Measurements from ENCODE around the gene KIF26A.
"Not testable (repeated sequence)": the region's sequence is repeated elsewhere in the genome, so short reads cannot be mapped to it uniquely, and the experiment has no call there.

KIF26A gene

DNA sequence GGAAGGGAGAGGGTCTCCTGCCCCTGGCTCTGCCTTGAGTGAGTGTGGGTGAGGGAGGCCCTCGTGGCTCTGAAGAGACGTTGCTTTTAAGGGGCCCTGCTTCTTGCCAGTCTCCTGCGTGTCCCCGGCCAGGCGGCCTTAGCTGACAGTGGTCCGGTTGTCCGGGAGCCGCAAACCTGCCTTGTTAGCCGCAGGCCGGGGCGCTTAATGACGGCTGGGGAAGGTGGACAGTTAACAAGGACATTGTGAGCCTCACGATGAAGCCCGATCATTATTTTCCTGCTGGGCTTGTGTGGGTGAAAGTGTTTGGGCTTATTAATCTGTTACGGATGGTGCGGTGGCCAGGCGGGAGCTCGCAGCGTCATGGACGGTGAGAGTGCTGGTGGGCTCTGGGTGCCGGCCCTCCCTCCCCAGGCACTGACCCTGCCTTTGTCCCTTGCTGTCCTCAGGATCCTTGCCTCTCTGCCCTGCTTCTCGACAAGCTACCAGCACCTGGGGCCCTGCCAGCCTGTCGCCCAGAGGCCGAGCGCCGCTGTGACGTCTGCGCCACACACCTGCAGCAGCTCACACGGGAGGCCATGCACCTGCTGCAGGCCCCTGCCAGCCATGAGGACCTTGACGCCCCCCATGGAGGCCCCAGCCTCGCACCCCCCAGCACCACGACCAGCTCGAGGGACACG lies 13.3 kb downstream of the KIF26A start:
- TF ChIP-seq GATA1 (IDR thresholded peaks at IDR 0.05; ENCODE audit: low read depth, low read length) (no peak), POLR2A (IDR thresholded peaks at IDR 0.05; ENCODE audit: low read length) (no peak)
- no peak for DNase-seq

DNA sequence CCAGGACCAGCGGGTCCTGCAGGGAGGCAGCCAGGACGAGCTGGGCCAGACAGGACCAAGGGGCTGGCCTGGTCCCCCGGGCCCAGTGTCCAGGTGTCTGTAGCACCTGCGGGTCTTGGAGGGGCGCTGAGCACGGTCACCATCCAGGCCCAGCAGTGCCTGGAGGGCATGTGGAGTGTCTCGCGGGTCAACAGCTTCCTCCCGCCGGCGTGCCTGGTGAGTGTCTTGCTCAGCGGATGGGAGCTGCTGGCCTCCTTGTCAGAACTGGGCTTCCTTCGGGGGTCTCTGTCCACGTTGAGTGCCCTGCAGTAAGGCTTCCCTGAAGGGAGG lies 13.8 kb downstream of the KIF26A start:
- DNase-seq, result no peak

DNA sequence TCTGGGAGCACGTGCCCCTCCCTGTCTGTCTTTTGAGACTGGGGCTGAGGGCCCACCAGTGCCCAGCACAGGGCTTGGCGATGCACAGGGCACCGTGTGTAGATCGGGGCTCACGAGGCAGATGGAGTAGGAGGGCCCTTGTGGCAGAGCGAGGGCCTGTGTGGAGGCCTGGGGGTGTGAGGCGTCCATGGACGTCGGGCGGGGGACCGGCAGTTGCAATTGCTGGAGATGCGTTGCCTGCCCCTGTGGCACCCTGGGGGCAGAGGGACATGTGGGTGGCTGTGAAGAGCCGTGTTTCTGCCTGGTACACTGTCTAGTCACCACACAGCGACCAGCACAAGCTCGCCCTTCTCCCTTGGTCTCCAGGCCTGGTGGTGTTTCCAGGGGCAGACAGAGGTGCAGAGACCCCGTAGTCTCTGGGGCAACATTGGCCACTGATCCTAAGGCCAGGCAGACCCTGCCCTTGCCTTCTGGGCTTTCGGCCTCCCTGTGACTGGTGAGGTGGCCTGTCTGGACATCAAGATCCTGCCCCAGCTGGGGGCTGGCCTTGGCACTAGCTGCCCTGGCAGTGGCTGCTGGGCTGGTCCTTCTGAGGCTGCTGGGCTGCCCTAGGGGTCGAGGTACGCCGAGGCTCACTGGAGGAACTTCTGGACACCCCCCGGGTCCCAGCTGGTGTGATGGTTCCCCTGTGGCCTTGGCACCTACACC lies 14.5 kb downstream of the KIF26A start:
- TF ChIP-seq POLR2A (IDR thresholded peaks at IDR 0.05; ENCODE audit: low read length), result no peak
- no peak for TF ChIP-seq GATA1 (IDR thresholded peaks at IDR 0.05; ENCODE audit: low read depth, low read length)
- DNase-seq, result no peak

More for the DNA sequence above, 13.8 kb downstream of the KIF26A start:
- TF ChIP-seq GATA1 (IDR thresholded peaks at IDR 0.05; ENCODE audit: low read depth, low read length), result no peak
- no peak for TF ChIP-seq POLR2A (IDR thresholded peaks at IDR 0.05; ENCODE audit: low read length)

DNA sequence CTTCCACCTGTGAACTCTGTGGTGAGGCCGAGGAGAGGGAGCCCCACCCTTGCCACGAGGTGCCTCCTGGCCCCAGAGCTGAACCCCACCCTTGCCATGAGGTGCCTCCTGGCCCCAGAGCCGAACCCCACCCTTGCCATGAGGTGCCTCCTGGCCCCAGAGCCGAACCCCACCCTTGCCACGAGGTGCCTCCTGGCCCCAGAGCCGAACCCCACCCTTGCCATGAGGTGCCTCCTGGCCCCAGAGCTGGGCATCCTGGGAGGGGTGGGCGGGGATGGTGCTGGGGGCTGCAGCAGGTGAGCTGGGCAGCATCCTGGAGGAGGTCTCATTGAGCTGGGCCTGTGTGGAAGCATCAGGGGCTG lies 15.0 kb downstream of the KIF26A start:
- not testable (repeated sequence) for DNase-seq

DNA sequence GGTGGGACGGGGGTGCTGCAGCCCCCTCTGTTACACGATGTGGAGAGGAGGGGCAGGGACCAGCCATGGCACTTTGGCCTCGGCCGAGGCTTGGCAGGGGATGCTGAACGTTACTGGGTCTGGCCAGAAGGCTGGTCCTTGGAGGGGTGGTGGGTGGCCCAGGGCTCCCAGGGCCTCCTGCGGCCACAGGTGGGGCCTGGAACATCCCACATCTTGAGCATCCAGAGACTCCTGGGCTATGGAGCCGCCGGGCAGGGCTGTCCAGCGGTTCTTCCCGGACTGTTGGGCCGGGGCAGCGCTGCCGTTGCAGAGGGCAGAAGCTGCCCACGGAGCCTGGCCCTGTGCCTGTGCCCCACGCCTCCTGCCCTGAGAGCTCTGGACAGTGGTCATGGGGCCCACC lies 15.9 kb downstream of the KIF26A start:
- no peak for TF ChIP-seq POLR2A (IDR thresholded peaks at IDR 0.05; ENCODE audit: low read length)
- TF ChIP-seq GATA1 (IDR thresholded peaks at IDR 0.05; ENCODE audit: low read depth, low read length), result no peak
- DNase-seq, result no peak

DNA sequence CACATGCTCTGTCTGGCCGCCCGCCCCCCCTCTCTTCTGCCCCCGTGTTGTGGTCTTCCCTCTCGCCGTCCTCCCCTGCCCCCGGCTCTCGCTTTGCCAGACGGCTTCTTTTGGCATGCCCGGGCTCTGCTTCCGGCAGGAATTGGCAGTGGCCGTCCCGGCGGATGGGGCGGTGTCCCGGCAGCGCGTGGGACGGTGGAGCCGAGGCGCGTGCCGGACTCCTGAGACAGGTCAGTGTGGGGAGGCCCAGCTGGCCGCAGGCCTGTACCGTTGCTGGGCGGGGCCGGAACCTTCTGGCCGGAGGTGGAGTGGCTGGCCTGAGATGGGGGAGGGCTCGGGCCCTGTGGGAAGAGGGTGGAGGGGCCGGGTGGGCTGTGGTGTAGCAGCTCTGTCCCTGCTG lies 17.1 kb downstream of the KIF26A start:
- no peak for DNase-seq
- TF ChIP-seq POLR2A (IDR thresholded peaks at IDR 0.05; ENCODE audit: low read length), result no peak
- TF ChIP-seq GATA1 (IDR thresholded peaks at IDR 0.05; ENCODE audit: low read depth, low read length), result no peak

DNA sequence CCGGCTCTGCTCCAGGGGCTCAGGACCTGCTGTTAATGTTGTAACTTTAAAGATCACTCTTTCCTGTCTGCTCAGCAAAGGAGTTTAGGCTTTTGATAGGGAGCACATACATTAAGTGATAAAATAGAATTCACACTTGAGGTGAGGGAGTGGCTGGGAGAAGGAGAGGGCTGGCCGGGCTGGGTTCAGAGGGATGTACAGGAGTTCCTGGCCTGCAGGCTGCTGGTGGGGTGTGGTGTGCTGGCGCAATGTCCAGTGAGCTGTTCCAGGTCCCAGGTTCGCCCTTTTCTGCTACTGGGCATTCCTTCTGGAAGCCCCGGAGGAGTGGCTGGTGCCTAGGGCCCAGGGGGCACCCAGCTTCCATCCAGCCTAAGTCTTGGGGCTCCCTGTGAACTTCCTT lies 17.8 kb downstream of the KIF26A start:
- DNase-seq, result peak in 1 of 2 experiments; percentile 31
- TF ChIP-seq POLR2A (IDR thresholded peaks at IDR 0.05; ENCODE audit: low read length), result no peak
- TF ChIP-seq GATA1 (IDR thresholded peaks at IDR 0.05; ENCODE audit: low read depth, low read length), result no peak

DNA sequence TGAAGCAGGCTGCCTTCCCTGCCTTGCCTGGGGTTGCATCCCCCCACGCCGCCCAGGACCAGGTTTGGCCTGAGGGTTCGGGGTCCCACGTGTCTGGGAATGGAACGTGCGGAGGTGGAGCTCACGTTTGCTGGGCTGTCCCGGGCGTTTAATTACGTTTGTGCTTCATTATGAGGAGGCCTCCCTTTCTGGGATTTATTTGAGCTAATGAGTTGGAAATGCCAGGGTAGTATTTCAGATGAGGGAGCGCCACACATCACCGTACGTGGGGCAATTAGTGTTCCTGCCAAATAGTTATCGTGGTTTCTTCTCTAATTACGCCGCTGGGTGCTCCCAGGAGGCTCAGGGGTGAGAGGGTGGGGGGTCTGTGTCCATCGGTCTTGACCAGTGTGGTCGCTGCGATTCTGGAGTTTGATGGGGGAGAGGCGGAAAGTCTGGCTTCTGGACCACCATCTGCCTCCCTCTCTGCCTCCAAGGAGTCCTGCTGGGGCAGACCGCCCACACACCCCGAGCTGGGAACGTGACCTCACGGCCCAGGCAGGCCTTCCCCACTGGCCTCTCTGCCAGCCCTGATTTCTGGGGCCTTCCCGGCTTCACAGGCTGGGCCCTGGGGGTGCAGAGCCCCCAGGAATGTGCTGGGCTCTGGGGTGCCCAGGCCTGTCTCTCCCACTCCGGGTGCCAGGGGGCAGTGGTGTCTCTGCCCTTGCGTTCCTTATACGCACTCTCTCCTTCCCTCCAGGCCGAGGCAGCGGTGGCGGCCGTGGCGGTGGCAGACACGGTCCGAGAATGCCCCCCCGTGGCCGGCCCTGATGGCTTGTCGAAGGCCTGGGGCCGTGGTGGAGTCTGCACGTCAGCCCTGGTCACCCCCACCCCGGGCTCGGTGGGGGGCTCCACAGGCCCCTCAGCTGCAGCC lies 18.9 kb downstream of the KIF26A start:
- TF ChIP-seq GATA1 (IDR thresholded peaks at IDR 0.05; ENCODE audit: low read depth, low read length) (no peak), POLR2A (IDR thresholded peaks at IDR 0.05; ENCODE audit: low read length) (no peak)
- DNase-seq, result peak in 1 of 2 experiments; percentile 18

DNA sequence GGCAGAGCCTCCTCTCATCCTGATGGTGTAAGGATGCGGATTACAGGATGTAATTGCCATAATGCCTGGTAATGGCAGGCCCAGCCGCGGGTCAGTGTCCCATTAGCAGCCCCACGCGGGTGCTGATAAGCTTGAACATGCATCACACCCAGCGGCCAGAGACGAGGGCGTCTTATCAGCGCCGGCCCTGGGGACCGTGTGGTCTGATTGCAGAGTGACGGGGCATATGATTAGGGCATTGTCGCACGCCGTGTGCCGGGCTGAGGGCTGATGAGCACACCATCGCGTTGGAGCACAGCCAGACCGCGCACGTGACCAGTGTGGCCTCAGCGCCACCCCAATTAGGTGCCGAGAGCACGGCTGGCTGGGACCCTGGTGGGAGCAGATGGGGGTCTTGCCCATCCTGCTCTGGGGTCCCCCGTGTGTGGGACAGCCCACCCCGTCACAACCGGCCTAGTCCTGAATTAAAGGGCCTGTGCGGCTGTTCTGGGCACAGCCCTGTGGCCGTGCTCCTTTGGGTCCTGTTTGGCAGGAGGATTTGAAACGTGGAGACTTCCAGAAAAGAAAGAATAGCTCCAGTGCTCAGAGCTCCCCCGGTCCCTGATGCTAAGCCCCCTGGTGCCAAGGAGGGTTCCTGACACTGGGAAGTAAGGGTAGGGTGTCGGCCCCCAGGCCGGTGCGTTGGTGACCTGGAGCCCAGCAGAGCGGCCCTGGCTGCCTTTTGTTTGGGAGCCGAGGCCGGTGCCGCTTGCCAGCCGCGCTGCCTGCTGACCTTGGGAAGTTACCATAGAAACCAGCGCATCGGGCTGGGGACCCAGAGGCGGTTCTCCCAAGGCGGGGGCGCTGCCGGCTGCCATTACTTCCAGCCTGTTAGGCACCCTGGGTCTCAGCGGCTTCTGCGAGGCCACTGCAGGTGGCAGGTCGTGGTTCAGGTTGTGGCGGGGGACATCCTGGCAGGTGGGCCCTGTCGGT lies 20.7 kb downstream of the KIF26A start:
- TF ChIP-seq GATA1 (IDR thresholded peaks at IDR 0.05; ENCODE audit: low read depth, low read length) (peak; percentile 93), POLR2A (IDR thresholded peaks at IDR 0.05; ENCODE audit: low read length) (peak; percentile 68)
- DNase-seq, result peak; percentile 98 to 99

DNA sequence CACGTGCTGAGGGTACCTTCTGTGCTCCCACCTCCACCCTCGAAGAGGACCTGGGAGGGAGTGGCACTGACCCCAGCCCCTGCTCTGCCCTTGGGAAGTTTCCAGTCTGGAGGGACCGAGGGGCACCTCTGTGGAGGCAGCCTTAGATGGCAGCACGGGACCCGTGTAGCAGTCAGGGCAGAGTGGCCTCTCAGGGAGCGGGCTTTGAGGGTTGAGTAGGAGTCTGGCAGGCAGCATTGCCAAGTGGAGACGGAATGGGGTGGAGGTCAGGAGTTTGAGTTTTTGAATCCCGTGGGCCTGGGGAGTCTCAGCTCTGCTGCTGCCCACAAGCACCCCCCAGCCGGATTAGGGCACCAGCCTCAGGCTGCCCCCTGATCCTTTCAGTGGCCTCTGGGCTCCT lies 21.6 kb downstream of the KIF26A start:
- DNase-seq, result peak in 1 of 2 experiments; percentile 29
- TF ChIP-seq GATA1 (IDR thresholded peaks at IDR 0.05; ENCODE audit: low read depth, low read length), result no peak
- no peak for TF ChIP-seq POLR2A (IDR thresholded peaks at IDR 0.05; ENCODE audit: low read length)

DNA sequence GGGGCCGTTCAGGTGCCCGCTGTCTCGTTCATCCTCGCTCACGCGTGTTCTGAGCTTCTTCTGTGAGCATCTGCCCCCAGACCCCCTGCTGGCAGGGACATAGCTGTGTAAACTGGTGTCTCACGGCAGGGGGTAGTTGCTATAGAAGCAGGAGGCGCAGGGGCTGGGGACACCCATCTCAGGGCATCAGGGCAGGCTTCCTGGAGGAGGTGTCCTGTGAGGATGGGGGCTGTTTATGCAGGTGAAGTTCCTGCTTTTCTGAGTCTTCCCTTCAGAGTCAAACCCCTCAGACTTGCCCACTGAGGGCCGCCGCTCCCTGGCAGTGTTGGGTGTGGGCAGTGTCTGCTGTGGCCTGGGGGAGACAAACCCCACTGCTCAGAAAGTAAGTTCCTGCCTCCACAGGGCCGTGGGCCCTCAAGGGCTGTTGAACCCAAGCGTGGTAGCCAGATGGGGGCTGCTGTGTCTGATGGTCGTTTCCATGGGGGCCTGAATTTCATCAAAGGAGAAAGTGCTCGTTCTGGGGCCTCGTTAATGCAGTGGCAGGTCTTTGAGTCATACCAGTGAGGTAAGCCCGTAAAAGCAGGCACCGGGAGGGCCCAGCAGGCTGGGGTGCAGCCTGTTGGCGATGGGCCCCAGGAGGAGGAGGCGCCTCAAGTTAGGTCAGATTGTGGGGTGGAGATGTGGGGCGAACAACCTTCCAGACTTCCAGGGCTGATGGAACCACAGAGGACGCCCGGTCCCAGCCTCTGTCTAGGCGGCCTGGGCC lies 23.4 kb downstream of the KIF26A start:
- TF ChIP-seq GATA1 (IDR thresholded peaks at IDR 0.05; ENCODE audit: low read depth, low read length) (no peak), POLR2A (IDR thresholded peaks at IDR 0.05; ENCODE audit: low read length) (no peak)
- DNase-seq, result peak; percentile 37 to 64

DNA sequence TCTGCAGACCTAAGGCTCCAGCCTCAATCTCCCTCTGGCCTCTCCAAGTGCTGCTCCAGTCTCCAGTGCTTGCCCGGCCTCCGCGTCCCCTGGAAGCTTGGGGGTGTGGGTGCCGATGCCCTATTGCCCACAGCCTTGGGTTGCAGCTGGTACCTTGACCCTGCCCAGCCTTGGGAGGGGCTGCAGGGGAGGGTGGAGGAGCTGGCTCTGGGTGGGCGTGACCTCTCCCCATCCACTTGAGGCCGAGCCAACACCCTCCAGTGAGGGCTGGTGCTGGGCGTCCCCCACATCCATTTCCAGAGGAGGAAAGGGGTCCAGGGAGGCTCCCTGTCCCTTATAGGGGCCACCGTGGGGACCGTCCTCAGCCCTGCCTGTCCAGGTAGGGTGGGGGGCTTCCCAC lies 24.1 kb downstream of the KIF26A start:
- DNase-seq, result peak in 1 of 2 experiments; percentile 25
- no peak for TF ChIP-seq GATA1 (IDR thresholded peaks at IDR 0.05; ENCODE audit: low read depth, low read length)
- TF ChIP-seq POLR2A (IDR thresholded peaks at IDR 0.05; ENCODE audit: low read length), result no peak

DNA sequence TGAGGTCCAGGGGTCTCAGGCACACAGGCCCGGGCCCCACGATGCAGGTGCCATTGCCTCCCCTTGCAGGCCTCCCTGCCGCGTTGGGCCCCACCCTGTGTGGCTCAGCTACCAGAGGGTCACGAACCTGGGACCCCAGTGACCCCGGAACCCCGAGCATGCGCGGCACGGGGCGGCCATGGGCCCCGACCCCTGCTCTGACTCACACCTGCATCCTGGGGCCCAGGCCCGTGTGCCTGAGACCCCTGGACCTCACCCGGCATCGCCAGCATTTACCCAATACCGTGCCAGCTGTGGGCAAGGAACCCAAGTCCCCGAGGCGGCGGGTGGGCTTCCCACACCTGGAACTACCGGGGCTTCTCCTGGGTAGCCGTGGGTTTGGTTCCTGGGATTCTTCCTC lies 25.2 kb downstream of the KIF26A start:
- no peak for DNase-seq
- no peak for TF ChIP-seq GATA1 (IDR thresholded peaks at IDR 0.05; ENCODE audit: low read depth, low read length)
- no peak for TF ChIP-seq POLR2A (IDR thresholded peaks at IDR 0.05; ENCODE audit: low read length)
